GM12891 (cell line): ENCODE results near the gene RPP40.

Experiments used
- DNase-seq: peaks from one replicate; pipeline ENCODE4 v3.0.0; 2011; ENCODE audit warnings: low spot score; ENCODE audit not compliant: insufficient read length
- FAIRE-seq: peaks from 2 replicates; lab custom pipeline; 2011; peaks lifted over from hg19 to GRCh38; lab: Jason Lieb, UNC
- PAX5 ChIP-seq: IDR thresholded peaks from 2 replicates; pipeline ENCODE4 v1.6.1; 2011; ENCODE audit warnings: low read length, moderate library complexity, mild to moderate bottlenecking; ENCODE audit not compliant: insufficient read depth, severe bottlenecking
- POLR2A ChIP-seq: IDR thresholded peaks from 2 replicates; pipeline ENCODE4 v1.6.1; 2011; ENCODE audit warnings: low read depth, low read length, control low read depth
- POLR2AphosphoS5 ChIP-seq: IDR thresholded peaks from 2 replicates; pipeline ENCODE4 v1.6.1; 2011; ENCODE audit warnings: low read depth, low read length, control low read depth
- POU2F2 ChIP-seq: IDR thresholded peaks from 2 replicates; pipeline ENCODE4 v1.6.1; 2011; ENCODE audit warnings: low read depth, mild to moderate bottlenecking, control low read depth, low read length, moderate library complexity
- SPI1 ChIP-seq: IDR thresholded peaks from 2 replicates; pipeline ENCODE4 v1.6.1; 2011; ENCODE audit warnings: low read depth, low read length, control low read depth
- TAF1 ChIP-seq: IDR thresholded peaks from 2 replicates; pipeline ENCODE4 v1.6.1; 2011; ENCODE audit warnings: low read depth, low read length, control low read depth

The RPP40 gene

DNA sequence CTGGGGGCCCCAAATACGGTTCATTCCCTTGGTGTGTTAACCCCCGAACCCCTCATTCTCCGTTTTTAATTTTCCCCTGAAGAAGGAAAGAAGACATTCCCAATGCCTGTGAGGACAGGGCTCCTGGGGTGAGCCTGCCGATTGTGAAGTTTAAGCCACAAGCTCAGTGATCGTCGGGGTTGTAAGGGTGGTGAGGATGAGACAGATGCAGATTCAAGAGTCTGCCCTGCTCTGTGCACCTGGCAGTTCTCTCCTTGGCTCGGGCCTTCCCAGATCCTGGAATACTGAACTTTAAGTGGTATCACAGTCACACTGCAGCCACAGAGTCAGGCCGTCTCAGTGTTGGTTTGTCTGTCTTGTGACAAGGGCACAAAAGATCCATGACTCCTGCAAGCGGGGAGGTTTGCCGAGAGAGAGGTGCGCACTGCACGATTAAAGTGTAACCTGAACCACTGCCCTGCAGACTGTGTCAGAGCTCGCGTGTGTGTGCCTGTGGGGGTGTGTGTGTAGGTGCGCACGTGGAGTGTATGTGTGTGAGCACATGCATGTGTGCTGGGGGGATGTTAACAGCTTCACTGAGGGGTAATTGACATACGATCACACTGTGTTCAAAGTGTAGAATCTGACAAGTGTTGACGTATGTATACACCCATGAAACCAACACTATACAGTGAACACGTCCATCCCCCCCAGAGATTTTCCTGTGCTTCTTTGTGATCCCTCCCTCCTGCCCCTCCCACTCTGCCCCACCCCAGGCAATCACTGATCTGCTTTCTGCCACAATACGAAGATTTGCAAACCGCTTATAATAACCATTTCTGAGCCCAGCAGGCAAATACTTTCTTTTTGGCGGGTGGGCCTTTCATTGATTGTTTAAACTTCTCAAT, 38.9 kb downstream of the RPP40 start:
- DNase-seq (no peak), FAIRE-seq (no peak)
- TF ChIP-seq POLR2A (no peak), SPI1 (no peak), PAX5 (no peak), POLR2AphosphoS5 (no peak), POU2F2 (no peak), TAF1 (no peak)

DNA sequence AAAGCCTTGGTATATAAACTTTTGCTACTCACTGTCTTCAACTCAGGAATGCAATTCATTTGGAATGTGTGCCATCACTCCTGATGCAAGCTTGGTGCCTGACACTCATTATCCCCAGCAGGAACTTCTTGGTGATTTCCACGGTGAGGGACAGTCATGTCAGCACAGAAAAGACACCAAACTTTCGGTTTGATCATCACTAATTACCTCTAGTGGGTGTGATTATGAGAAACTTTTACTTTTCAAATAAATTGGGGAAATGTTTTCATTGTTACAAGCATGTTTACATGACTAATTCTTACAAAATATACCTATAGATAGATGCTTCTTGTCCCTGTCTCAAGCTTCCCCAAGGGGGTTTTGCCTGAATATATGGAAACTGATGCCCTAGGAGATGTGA, 40.9 kb downstream of the RPP40 start:
- TF ChIP-seq SPI1 (no peak), POLR2AphosphoS5 (no peak), POLR2A (no peak), TAF1 (no peak), PAX5 (no peak), POU2F2 (no peak)
- FAIRE-seq (no peak), DNase-seq (no peak)

DNA sequence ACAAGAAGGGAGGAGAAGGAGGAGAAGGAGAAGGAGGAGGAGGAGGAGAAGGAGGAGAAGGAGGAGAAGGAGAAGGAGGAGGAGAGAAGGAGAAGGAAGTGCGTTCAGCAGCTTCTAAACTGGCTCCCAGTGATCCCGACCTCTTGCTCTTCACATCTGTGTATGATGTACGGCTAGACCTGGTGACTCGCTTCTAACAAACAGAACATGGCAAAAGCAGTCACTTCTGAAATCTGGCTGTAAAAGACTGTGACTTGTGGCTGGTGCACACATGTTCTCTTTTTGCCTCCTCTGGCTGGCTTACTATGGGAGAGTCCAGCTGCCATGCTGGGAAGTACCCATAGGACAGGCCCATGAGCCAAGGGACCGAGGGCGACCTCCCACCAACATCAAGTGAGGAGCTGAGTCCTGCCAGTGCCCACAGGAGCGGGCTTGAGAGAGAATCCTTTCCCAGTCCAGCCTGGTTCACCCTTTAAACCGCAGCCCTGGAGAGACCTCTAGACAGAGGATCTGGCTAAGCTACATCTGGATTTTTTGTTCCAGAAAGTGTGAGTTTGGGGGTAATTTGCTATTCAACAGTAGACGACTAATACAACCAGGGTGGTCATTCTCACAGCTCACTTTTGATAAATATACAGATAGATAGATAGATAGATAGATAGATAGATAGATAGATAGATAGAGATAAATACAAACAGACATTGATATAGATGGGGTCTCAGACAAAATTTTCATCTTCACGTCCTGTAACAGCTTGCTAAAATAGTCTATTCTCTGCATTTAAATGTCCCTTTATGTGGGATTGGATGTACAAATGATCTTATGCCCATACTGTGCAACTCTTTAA, 42.3 kb downstream of the RPP40 start:
- FAIRE-seq (no peak), DNase-seq (no peak)
- TF ChIP-seq POU2F2, result no peak
- TF ChIP-seq POLR2A, result no peak
- TF ChIP-seq POLR2AphosphoS5, result no peak
- no peak for TF ChIP-seq TAF1
- no peak for TF ChIP-seq SPI1
- no peak for TF ChIP-seq PAX5

DNA sequence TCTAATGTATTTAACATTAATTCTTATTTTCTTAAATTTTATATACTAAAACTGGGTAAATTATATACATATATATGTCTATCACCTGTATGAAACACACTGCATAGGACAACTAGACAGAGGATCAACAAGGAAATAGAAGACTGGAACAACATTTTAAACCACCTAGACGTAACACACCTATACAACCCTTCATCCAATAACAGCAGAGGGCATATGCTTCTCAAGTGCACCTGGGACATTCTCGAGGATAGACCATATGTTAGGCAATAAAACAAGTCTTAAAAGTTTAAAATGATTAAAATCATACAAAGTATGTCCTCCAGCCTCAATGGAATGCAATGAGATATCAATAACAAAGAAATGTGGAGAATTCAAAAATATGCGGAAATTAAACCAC, 45.2 kb downstream of the RPP40 start:
- no peak for FAIRE-seq
- no peak for DNase-seq
- no peak for TF ChIP-seq SPI1
- no peak for TF ChIP-seq TAF1
- TF ChIP-seq POU2F2, result no peak
- no peak for TF ChIP-seq POLR2AphosphoS5
- no peak for TF ChIP-seq PAX5
- TF ChIP-seq POLR2A, result no peak

DNA sequence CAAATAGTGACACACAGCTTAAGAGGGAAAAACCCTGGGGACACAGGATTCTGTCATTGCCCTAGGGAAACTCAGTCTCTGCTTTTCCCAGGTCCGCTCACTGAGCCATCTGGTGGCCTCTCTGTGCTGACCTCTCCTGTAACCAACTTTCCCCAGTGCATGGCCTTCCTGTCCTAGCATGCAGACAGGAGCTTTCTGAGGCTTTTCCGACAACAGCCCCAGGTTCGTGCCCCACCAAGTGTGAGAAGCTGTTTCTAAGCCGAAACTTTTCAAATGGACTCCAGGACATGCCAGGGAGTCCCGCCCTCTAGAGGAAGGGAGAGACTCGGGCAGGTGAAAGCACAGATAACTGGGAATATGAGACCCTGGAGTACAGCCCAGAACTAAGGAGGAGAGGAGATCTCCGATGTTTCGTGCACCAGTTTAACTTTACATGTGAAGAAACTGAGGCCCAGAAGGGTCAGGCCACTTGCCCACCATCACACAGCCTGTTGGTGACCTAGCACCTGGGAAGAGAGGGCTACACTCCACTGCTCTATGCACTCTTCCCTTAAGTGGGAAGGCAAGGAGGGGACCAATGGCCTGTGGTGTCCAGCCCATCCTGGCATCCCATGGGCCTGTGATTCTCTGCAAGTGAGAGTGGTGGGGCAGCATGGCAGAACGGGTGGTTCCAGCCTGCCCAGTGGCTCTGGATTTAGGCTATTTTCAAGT, 46.2 kb downstream of the RPP40 start:
- TF ChIP-seq PAX5, result no peak
- TF ChIP-seq POLR2A, result no peak
- 0 out of 2 replicates have a peak, but pooled peaks have one; percentile 11 for TF ChIP-seq POLR2AphosphoS5
- DNase-seq (no peak), FAIRE-seq (no peak)

DNA sequence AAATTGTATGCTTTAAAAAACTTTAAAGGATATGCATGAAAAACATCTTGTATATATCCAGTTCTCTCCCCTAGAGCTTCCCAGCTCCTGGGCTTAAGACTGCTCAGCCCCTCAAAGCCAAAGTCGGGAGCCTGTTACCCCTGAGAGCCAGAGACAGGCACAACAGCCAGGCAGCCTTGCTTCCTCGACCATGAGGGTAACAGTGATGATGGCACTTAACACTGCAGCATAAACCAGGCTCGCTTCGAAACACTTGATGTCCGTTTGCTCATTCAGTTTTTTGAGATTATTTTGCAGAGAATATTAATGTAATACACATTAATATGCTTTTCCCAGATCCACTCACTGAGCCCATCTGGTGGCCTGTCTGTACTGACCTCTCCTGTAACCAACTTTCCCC, 47.2 kb downstream of the RPP40 start:
- TF ChIP-seq TAF1 (no peak), POU2F2 (no peak), SPI1 (no peak), POLR2A (no peak), POLR2AphosphoS5 (no peak), PAX5 (no peak)
- FAIRE-seq (no peak), DNase-seq (no peak)

DNA sequence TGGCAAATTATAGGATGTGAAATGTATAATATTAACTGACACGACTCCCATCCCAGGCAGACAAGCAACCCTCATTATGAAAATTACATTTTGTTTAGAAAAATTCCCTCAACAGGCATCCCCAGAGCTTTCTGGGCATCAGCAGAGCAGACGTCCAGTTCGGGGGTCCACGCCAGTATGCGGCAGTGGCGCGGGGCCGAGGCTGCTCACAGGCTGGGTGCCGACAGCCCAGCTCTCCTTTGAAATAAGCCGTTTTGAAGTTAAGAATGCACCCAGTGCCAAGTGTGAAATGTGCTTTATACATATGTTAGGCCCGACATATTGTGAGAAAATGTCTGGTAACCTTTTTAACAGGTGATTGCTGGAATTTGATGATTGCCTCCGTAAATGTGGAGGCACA, 50.4 kb downstream of the RPP40 start:
- no peak for FAIRE-seq
- TF ChIP-seq SPI1, result no peak
- no peak for TF ChIP-seq POLR2AphosphoS5
- no peak for TF ChIP-seq POU2F2
- no peak for TF ChIP-seq POLR2A
- no peak for TF ChIP-seq TAF1
- no peak for TF ChIP-seq PAX5
- no peak for DNase-seq

DNA sequence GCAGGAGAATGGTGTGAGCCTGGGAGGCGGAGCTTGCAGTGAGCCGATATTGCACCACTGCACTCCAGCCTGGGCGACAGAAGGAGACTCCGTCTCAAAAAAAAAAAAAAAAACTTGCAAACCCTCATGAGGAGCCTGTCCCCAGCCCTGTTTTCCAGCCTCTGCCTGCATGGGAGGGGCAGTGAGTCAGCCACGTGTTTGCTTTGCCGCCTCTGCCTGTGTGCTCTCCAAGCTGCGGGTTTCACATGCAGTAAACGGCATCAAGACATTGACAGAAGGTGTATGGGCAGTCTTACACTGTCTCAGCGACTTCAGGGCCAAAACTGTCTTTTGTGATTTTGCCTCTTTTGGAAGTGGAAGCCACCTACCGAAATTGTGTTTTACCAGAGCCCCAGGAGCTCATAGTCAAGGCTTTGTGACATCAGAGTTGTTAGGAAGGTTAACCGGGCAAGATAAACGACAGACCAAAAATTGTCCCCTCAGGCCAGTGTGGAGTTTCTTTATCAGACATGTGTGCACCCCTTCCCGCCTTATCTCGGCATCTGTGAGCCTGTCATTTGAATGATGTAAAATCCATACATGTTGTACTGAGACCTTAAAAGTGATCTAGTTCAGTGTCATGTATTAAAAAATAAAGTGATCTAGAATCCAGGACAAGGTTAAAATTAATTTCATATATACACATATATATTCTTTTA, 52.9 kb downstream of the RPP40 start:
- no peak for DNase-seq
- no peak for FAIRE-seq
- no peak for TF ChIP-seq SPI1
- TF ChIP-seq POU2F2, result no peak
- TF ChIP-seq PAX5, result no peak
- no peak for TF ChIP-seq POLR2A
- TF ChIP-seq TAF1, result no peak
- no peak for TF ChIP-seq POLR2AphosphoS5

DNA sequence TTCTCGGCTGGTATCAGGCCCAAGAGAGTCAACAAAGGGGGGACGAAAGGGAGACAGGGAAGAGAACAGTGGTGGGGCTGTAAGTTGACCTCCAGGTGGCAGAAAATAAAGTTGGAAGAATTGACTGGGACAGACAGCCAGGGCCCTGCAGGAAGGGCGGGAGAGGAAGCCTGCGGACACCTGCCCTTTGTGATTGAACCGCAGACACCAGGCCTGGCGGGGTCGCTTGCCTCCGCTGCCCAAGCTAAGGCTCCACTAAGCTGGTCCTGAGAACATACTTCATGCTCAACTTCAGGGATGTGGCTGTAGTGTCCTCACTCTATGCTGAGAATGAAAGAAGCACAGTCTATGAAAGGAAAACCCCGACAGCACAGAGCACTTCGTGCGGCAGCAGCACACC, 53.8 kb downstream of the RPP40 start:
- no peak for FAIRE-seq
- TF ChIP-seq POU2F2 (no peak), TAF1 (no peak)
- no peak for DNase-seq
